K562 (cell line): ENCODE measurements around the gene GHITM. TPM values are rescaled to one million over a fixed set of nuclear protein-coding genes. Genes with fewer than 3 reads are reported as not detected.

Source experiments
- ATF7 ChIP-seq: fragments of 450-650 bp; IDR thresholded peaks from 2 replicates; pipeline ENCODE4 v1.7.1; 2014; ENCODE audit warnings: mild to moderate bottlenecking, moderate library complexity
- DPF2 ChIP-seq: fragments of 450-650 bp; IDR thresholded peaks from 2 replicates; pipeline ENCODE4 v1.6.1; 2016
- ELF1 ChIP-seq: fragments of 200-800 bp; sonication (Bioruptor generic); IDR thresholded peaks from 2 replicates; pipeline ENCODE4 v1.6.1; 2016; ENCODE audit warnings: missing genetic modification characterization, missing compliant biosample characterization
- HEY1 ChIP-seq: fragments of 250-450 bp; sonication (Bioruptor Pico); IDR thresholded peaks from 2 replicates; pipeline ENCODE4 v1.5.0; 2020; ENCODE audit warnings: mild to moderate bottlenecking, moderate library complexity, borderline replicate concordance
- KHSRP ChIP-seq: fragments of 450-650 bp; IDR thresholded peaks from 2 replicates; pipeline ENCODE4 v1.6.1; 2017
- MEIS2 ChIP-seq: fragments of 450-650 bp; IDR thresholded peaks from 2 replicates; pipeline ENCODE4 v1.6.1; 2014; ENCODE audit warnings: mild to moderate bottlenecking; ENCODE audit not compliant: partially characterized antibody
- NR2C2 ChIP-seq, 2 experiments: fragments of 200-800 bp in 1 of 2; sonication (Bioruptor generic) in 1 of 2; sonication (generic) in 1 of 2; formaldehyde crosslinking in 1 of 2; IDR thresholded peaks; 2 replicates each; pipeline versions ENCODE4 v1.6.1 to v1.8.0; 2016 to 2022; ENCODE audit warnings: mild to moderate bottlenecking in 1 of 2, missing compliant biosample characterization in 1 of 2, missing genetic modification characterization in 1 of 2, missing genetic modification reagents in 1 of 2
- PKNOX1 ChIP-seq: fragments of 450-650 bp; IDR thresholded peaks from 2 replicates; pipeline ENCODE4 v1.6.1; 2016
- POLR2G ChIP-seq: fragments of 200-400 bp; formaldehyde crosslinking; IDR thresholded peaks from 2 replicates; pipeline ENCODE4 v1.6.1; 2017; ENCODE audit warnings: low read depth, mild to moderate bottlenecking, antibody characterized with exemption, low read length, moderate library complexity
- RNF2 ChIP-seq: sonication (generic); IDR thresholded peaks from 2 replicates; pipeline ENCODE4 v1.6.1; 2016
- RREB1 ChIP-seq: fragments of 250-450 bp; sonication (Bioruptor Pico); IDR thresholded peaks from 2 replicates; pipeline ENCODE4 v1.4.0; 2020
- TEAD4 ChIP-seq, 2 experiments: sonication (generic) in 1 of 2; formaldehyde crosslinking in 1 of 2; IDR thresholded peaks; 2 replicates each; pipeline versions ENCODE4 v1.6.1 to v1.8.0; 2012 to 2022; ENCODE audit warnings: borderline replicate concordance in 1 of 2, inconsistent platforms in 1 of 2, low read length in 1 of 2, mild to moderate bottlenecking in 1 of 2, missing genetic modification reagents in 1 of 2
- ZNF24 ChIP-seq: fragments of 450-650 bp; IDR thresholded peaks from 2 replicates; pipeline ENCODE4 v1.6.1; 2016
- ZNF518B ChIP-seq: fragments of 250-450 bp; sonication (Bioruptor Pico); IDR thresholded peaks from 2 replicates; pipeline ENCODE4 v1.5.0; 2021; ENCODE audit warnings: mild to moderate bottlenecking, moderate library complexity
- ZNF696 ChIP-seq: fragments of 250-450 bp; sonication (Bioruptor Pico); conservative IDR thresholded peaks from 2 replicates; pipeline ENCODE4 v1.4.0; 2020; ENCODE audit warnings: mild to moderate bottlenecking, moderate library complexity
- ZNF707 ChIP-seq: fragments of 250-450 bp; sonication (Bioruptor Pico); conservative IDR thresholded peaks from 2 replicates; pipeline ENCODE4 v1.8.0; 2022; ENCODE audit warnings: inconsistent platforms, mild to moderate bottlenecking, moderate library complexity
- polyA plus RNA-seq, 8 experiments: library from polyadenylated mRNA; depleted of rRNA in 4 of 8; stranded (reverse) in 5 of 8; unstranded in 3 of 8; fragments of >200 nt; fragmentation: Nextera tagmentation in 2 of 8; fragmentation: Illumina TruSeq in 1 of 8; extraction: Ambion mirVana in 2 of 8; extraction: Trizol in 1 of 8; gene quantifications; 2 replicates each; pipeline versions ENCODE4 v1.2.1 to v1.2.3, GENCODE V29; 2011 to 2014; ENCODE audit warnings: inconsistent platforms in 1 of 8, missing spikeins in 1 of 8
- total RNA-seq, 7 experiments: library from RNA; depleted of rRNA in 6 of 7; stranded (reverse); fragments of >200 nt in 6 of 7; fragmentation: Illumina TruSeq in 2 of 7; extraction: Trizol in 2 of 7; gene quantifications; 2 replicates each; pipeline versions ENCODE4 v1.2.1 to v1.2.3, GENCODE V29; 2011 to 2021; ENCODE audit warnings: low replicate concordance in 1 of 7
- TF ChIP-seq, protein P1 (sequence below), 2 experiments: fragments of 450-650 bp in 1 of 2; sonication (generic) in 1 of 2; formaldehyde crosslinking in 1 of 2; IDR thresholded peaks in 1 of 2; conservative IDR thresholded peaks in 1 of 2; 2 replicates each; pipeline versions ENCODE4 v1.6.1 to v1.8.1; 2016 to 2023; ENCODE audit warnings: mild to moderate bottlenecking in 2 of 2, moderate library complexity in 2 of 2, inconsistent platforms in 1 of 2, missing genetic modification reagents in 1 of 2

Gene GHITM
- total and polyA plus RNA-seq, 9 of the 15 experiments (the other 6 are each of a cell fraction or from before 2014, with no cell fraction given), result 322 to 1,258 (median 386) TPM

- TF ChIP-seq TEAD4 (IDR thresholded peaks at IDR 0.05; ENCODE audit: low read length) (no peak), TEAD4 (CRISPR knock-in tag; IDR thresholded peaks at IDR 0.05; ENCODE audit: borderline replicate concordance) (no peak), ZNF707 (no peak), RNF2 (no peak), HEY1 (CRISPR knock-in tag) (no peak), PKNOX1 (peak; percentile 89), ELF1 (no peak), ZNF518B (CRISPR knock-in tag) (no peak), ZNF24 (no peak), POLR2G (0 out of 2 replicates have a peak, but pooled peaks have one; percentile 49), ATF7 (peak; percentile 55; the same call in 1 of the 2 replicates), RREB1 (CRISPR knock-in tag) (peak; percentile 78; the same call in 1 of the 2 replicates), DPF2 (peak; percentile 59; the same call in 1 of the 2 replicates), MEIS2 (peak; percentile 68), ZNF696 (CRISPR knock-in tag) (no peak), NR2C2 (CRISPR knock-in tag; IDR thresholded peaks at IDR 0.05) (no peak), NR2C2 (tag; IDR thresholded peaks at IDR 0.05) (peak; percentile 45; the same call in 1 of the 2 replicates), KHSRP (0 out of 2 replicates have a peak, but pooled peaks have one; percentile 20)
- TF ChIP-seq, protein P1, sequence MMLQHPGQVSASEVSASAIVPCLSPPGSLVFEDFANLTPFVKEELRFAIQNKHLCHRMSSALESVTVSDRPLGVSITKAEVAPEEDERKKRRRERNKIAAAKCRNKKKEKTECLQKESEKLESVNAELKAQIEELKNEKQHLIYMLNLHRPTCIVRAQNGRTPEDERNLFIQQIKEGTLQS (IDR thresholded peaks at IDR 0.05), result peak; percentile 96
- TF ChIP-seq, protein P1 (CRISPR knock-in tag; conservative IDR thresholded peaks at IDR 0.05), result no peak
Measured at GRCh38 chr10:84156768-84157167, 17.5 kb downstream of the GHITM start (continued).
